HEK293 (cell line): ENCODE data around the gene PRSS16.

Source experiments
- EGR2 ChIP-seq: fragments of 450-650 bp; formaldehyde crosslinking; IDR thresholded peaks from 2 replicates; pipeline ENCODE4 v1.5.1; 2016; ENCODE audit warnings: low read depth, missing biosample characterization, missing genetic modification characterization
- IKZF3 ChIP-seq: fragments of 450-650 bp; IDR thresholded peaks from 2 replicates; pipeline ENCODE4 v1.5.0; 2018; ENCODE audit warnings: missing biosample characterization, mild to moderate bottlenecking, missing genetic modification characterization, moderate library complexity
- PRDM6 ChIP-seq: fragments of 450-650 bp; formaldehyde crosslinking; IDR thresholded peaks from 2 replicates; pipeline ENCODE4 v1.5.1; 2017; ENCODE audit warnings: missing biosample characterization, missing genetic modification characterization
- SP2 ChIP-seq: fragments of 450-650 bp; formaldehyde crosslinking; IDR thresholded peaks from 2 replicates; pipeline ENCODE4 v1.5.1; 2016; ENCODE audit warnings: missing biosample characterization, missing genetic modification characterization
- TCF7L2 ChIP-seq: IDR thresholded peaks from 2 replicates; pipeline ENCODE4 v1.6.1; 2011; ENCODE audit warnings: low read depth, mild to moderate bottlenecking, inconsistent platforms, low read length, moderate library complexity, borderline replicate concordance
- TRIM28 ChIP-seq: IDR thresholded peaks from 2 replicates; pipeline ENCODE4 v1.6.1; 2011; ENCODE audit warnings: low read length, control low read depth, borderline replicate concordance
- ZBTB17 ChIP-seq: fragments of 450-650 bp; formaldehyde crosslinking; IDR thresholded peaks from 2 replicates; pipeline ENCODE4 v1.5.1; 2016; ENCODE audit warnings: missing biosample characterization, missing genetic modification characterization
- ZBTB26 ChIP-seq: fragments of 450-650 bp; formaldehyde crosslinking; optimal IDR thresholded peaks from 2 replicates; pipeline ENCODE3; 2016; ENCODE audit warnings: missing biosample characterization, mild to moderate bottlenecking, missing genetic modification characterization
- ZEB2 ChIP-seq: fragments of 450-650 bp; formaldehyde crosslinking; IDR thresholded peaks from 2 replicates; pipeline ENCODE4 v1.5.1; 2016; ENCODE audit warnings: missing biosample characterization, missing genetic modification characterization
- ZFP37 ChIP-seq: fragments of 450-650 bp; formaldehyde crosslinking; IDR thresholded peaks from 2 replicates; pipeline ENCODE4 v1.5.1; 2016; ENCODE audit warnings: missing biosample characterization, missing genetic modification characterization
- ZFP41 ChIP-seq: fragments of 450-650 bp; formaldehyde crosslinking; IDR thresholded peaks from 2 replicates; pipeline ENCODE4 v1.5.1; 2016; ENCODE audit warnings: missing biosample characterization, missing genetic modification characterization, borderline replicate concordance
- ZIC2 ChIP-seq: fragments of 450-650 bp; formaldehyde crosslinking; IDR thresholded peaks from 2 replicates; pipeline ENCODE4 v1.5.1; 2016; ENCODE audit warnings: missing biosample characterization, missing genetic modification characterization
- ZNF16 ChIP-seq: fragments of 450-650 bp; formaldehyde crosslinking; IDR thresholded peaks from 2 replicates; pipeline ENCODE4 v1.5.1; 2016; ENCODE audit warnings: low read depth, missing biosample characterization, missing genetic modification characterization
- ZNF19 ChIP-seq: fragments of 450-650 bp; formaldehyde crosslinking; IDR thresholded peaks from 2 replicates; pipeline ENCODE4; 2016; ENCODE audit warnings: missing biosample characterization, missing genetic modification characterization, low read depth
- ZNF221 ChIP-seq: fragments of 450-650 bp; formaldehyde crosslinking; IDR thresholded peaks from 2 replicates; pipeline ENCODE4 v1.5.1; 2017; ENCODE audit warnings: missing biosample characterization, missing genetic modification characterization, borderline replicate concordance
- ZNF239 ChIP-seq: fragments of 450-650 bp; formaldehyde crosslinking; IDR thresholded peaks from 2 replicates; pipeline ENCODE4 v1.5.1; 2016; ENCODE audit warnings: missing biosample characterization, missing genetic modification characterization
- ZNF292 ChIP-seq: fragments of 450-650 bp; formaldehyde crosslinking; IDR thresholded peaks from 2 replicates; pipeline ENCODE4 v1.5.1; 2016; ENCODE audit warnings: low read depth, missing biosample characterization, missing genetic modification characterization, borderline replicate concordance
- ZNF341 ChIP-seq: fragments of 450-650 bp; formaldehyde crosslinking; IDR thresholded peaks from 2 replicates; pipeline ENCODE4; 2016; ENCODE audit warnings: low read depth, missing biosample characterization, missing genetic modification characterization
- ZNF426 ChIP-seq: fragments of 450-650 bp; formaldehyde crosslinking; IDR thresholded peaks from 2 replicates; pipeline ENCODE4 v1.5.1; 2017; ENCODE audit warnings: missing biosample characterization, missing genetic modification characterization, mild to moderate bottlenecking, inconsistent platforms, moderate library complexity
- ZNF514 ChIP-seq: fragments of 450-650 bp; formaldehyde crosslinking; IDR thresholded peaks from 2 replicates; pipeline ENCODE4 v1.5.1; 2016; ENCODE audit warnings: missing biosample characterization, missing genetic modification characterization
- ZNF600 ChIP-seq: fragments of 450-650 bp; formaldehyde crosslinking; IDR thresholded peaks from 2 replicates; pipeline ENCODE4 v1.5.1; 2016; ENCODE audit warnings: missing biosample characterization, missing genetic modification characterization
- ZNF658 ChIP-seq: fragments of 450-650 bp; formaldehyde crosslinking; IDR thresholded peaks from 2 replicates; pipeline ENCODE4; 2016; ENCODE audit warnings: missing biosample characterization, missing genetic modification characterization
- ZNF701 ChIP-seq: fragments of 450-650 bp; formaldehyde crosslinking; IDR thresholded peaks from 2 replicates; pipeline ENCODE4 v1.5.1; 2016; ENCODE audit warnings: missing biosample characterization, missing genetic modification characterization
- ZNF707 ChIP-seq: fragments of 450-650 bp; formaldehyde crosslinking; IDR thresholded peaks from 2 replicates; pipeline ENCODE4 v1.5.1; 2016; ENCODE audit warnings: missing biosample characterization, missing genetic modification characterization
- ZNF76 ChIP-seq: fragments of 450-650 bp; formaldehyde crosslinking; IDR thresholded peaks from 2 replicates; pipeline ENCODE4; 2016; ENCODE audit warnings: low read depth, missing biosample characterization, missing genetic modification characterization, borderline replicate concordance
- ZNF837 ChIP-seq: fragments of 450-650 bp; formaldehyde crosslinking; IDR thresholded peaks from 2 replicates; pipeline ENCODE4 v1.5.1; 2016; ENCODE audit warnings: missing biosample characterization, missing genetic modification characterization
- ZNF843 ChIP-seq: fragments of 450-650 bp; formaldehyde crosslinking; IDR thresholded peaks from 2 replicates; pipeline ENCODE4 v1.5.1; 2016; ENCODE audit warnings: missing biosample characterization, missing genetic modification characterization
- TF ChIP-seq, protein P1 (sequence below): fragments of 450-650 bp; formaldehyde crosslinking; IDR thresholded peaks from 2 replicates; pipeline ENCODE4 v1.5.1; 2016; ENCODE audit warnings: missing biosample characterization, missing genetic modification characterization
- TF ChIP-seq, protein P2 (sequence below): fragments of 450-650 bp; formaldehyde crosslinking; IDR thresholded peaks from 2 replicates; pipeline ENCODE4 v1.5.1; 2017; ENCODE audit warnings: missing biosample characterization, missing genetic modification characterization
- TF ChIP-seq, protein P3 (sequence below): fragments of 450-650 bp; formaldehyde crosslinking; IDR thresholded peaks from 2 replicates; pipeline ENCODE4 v1.5.1; 2017; ENCODE audit warnings: missing biosample characterization, missing genetic modification characterization

The PRSS16 gene

GRCh38 chr6:27296106-27296783 is 48.7 kb downstream of the PRSS16 start (continued):
- TF ChIP-seq ZFP41 (tag by site-specific recombination) (no peak), SP2 (tag by site-specific recombination) (0 out of 2 replicates have a peak, but pooled peaks have one; percentile 12), ZNF221 (no peak), ZNF426 (tag by site-specific recombination) (no peak), ZNF341 (peak; percentile 41), ZNF837 (no peak), ZIC2 (peak; percentile 74), ZBTB26 (tag by site-specific recombination) (peak; percentile 30), ZFP37 (tag by site-specific recombination) (no peak), IKZF3 (tag by site-specific recombination) (peak; percentile 90), ZNF658 (tag by site-specific recombination) (no peak), ZNF514 (tag by site-specific recombination) (no peak), ZNF843 (no peak), ZNF239 (tag by site-specific recombination) (no peak), ZEB2 (peak; percentile 42; the same call in 1 of the 2 replicates), PRDM6 (tag by site-specific recombination) (0 out of 2 replicates have a peak, but pooled peaks have one; percentile 44), ZNF292 (tag by site-specific recombination) (no peak), ZNF19 (tag by site-specific recombination) (no peak), TCF7L2 (no peak), TRIM28 (peak; percentile 75; the same call in 1 of the 2 replicates), ZNF600 (peak; percentile 63; the same call in 1 of the 2 replicates), ZNF16 (tag by site-specific recombination) (peak; percentile 80), ZBTB17 (tag by site-specific recombination) (peak; percentile 96), EGR2 (tag by site-specific recombination) (no peak), ZNF707 (tag by site-specific recombination) (no peak), ZNF76 (tag by site-specific recombination) (peak; percentile 40; the same call in 1 of the 2 replicates), ZNF701 (tag by site-specific recombination) (no peak)
- TF ChIP-seq, protein P1, sequence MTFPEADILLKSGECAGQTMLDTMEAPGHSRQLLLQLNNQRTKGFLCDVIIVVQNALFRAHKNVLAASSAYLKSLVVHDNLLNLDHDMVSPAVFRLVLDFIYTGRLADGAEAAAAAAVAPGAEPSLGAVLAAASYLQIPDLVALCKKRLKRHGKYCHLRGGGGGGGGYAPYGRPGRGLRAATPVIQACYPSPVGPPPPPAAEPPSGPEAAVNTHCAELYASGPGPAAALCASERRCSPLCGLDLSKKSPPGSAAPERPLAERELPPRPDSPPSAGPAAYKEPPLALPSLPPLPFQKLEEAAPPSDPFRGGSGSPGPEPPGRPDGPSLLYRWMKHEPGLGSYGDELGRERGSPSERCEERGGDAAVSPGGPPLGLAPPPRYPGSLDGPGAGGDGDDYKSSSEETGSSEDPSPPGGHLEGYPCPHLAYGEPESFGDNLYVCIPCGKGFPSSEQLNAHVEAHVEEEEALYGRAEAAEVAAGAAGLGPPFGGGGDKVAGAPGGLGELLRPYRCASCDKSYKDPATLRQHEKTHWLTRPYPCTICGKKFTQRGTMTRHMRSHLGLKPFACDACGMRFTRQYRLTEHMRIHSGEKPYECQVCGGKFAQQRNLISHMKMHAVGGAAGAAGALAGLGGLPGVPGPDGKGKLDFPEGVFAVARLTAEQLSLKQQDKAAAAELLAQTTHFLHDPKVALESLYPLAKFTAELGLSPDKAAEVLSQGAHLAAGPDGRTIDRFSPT (tag by site-specific recombination): no peak
- TF ChIP-seq, protein P2, sequence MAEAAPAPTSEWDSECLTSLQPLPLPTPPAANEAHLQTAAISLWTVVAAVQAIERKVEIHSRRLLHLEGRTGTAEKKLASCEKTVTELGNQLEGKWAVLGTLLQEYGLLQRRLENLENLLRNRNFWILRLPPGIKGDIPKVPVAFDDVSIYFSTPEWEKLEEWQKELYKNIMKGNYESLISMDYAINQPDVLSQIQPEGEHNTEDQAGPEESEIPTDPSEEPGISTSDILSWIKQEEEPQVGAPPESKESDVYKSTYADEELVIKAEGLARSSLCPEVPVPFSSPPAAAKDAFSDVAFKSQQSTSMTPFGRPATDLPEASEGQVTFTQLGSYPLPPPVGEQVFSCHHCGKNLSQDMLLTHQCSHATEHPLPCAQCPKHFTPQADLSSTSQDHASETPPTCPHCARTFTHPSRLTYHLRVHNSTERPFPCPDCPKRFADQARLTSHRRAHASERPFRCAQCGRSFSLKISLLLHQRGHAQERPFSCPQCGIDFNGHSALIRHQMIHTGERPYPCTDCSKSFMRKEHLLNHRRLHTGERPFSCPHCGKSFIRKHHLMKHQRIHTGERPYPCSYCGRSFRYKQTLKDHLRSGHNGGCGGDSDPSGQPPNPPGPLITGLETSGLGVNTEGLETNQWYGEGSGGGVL: peak; percentile 48; the same call in 1 of the 2 replicates
- TF ChIP-seq, protein P3, sequence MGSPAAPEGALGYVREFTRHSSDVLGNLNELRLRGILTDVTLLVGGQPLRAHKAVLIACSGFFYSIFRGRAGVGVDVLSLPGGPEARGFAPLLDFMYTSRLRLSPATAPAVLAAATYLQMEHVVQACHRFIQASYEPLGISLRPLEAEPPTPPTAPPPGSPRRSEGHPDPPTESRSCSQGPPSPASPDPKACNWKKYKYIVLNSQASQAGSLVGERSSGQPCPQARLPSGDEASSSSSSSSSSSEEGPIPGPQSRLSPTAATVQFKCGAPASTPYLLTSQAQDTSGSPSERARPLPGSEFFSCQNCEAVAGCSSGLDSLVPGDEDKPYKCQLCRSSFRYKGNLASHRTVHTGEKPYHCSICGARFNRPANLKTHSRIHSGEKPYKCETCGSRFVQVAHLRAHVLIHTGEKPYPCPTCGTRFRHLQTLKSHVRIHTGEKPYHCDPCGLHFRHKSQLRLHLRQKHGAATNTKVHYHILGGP (tag by site-specific recombination): no peak
